Spleen (tissue), 11 donors: ENCODE data around the gene C20orf204. TPM values are rescaled to one million over a fixed set of nuclear protein-coding genes. Genes with fewer than 3 reads are reported as not detected.
A peak's percentile ranks its signal among the peaks of the same experiment; 100 is the strongest.

Experiments used
- DNase-seq: peaks from one replicate; pipeline ENCODE4 v3.0.0-alpha.2; 2020
- H3K27ac ChIP-seq, 8 donors: fragments of 200-600 bp; sonication (generic) in 7 of 8; 1 replicate in 4 of 8; 2 replicates in 4 of 8; pipeline versions ENCODE4 v1.5.0 to v1.8.0; 2016 to 2021; ENCODE audit warnings: inconsistent platforms in 4 of 8, mild to moderate bottlenecking in 4 of 8, moderate library complexity in 1 of 8
- H3K27me3 ChIP-seq, 7 donors: fragments of 200-600 bp; sonication (generic) in 6 of 7; replicated peaks in 1 of 7; 1 replicate in 4 of 7; 2 replicates in 3 of 7; pipeline versions ENCODE4 v1.5.0 to v1.8.0; 2016 to 2021; ENCODE audit warnings: inconsistent platforms in 3 of 7, mild to moderate bottlenecking in 1 of 7
- H3K36me3 ChIP-seq, 6 donors: fragments of 200-600 bp; sonication (generic) in 5 of 6; 1 replicate in 4 of 6; 2 replicates in 2 of 6; pipeline versions ENCODE4 v1.5.0 to v1.8.0; 2016 to 2021; ENCODE audit warnings: inconsistent platforms in 2 of 6
- H3K4me1 ChIP-seq, 6 donors: fragments of 200-600 bp; sonication (generic) in 5 of 6; 1 replicate in 3 of 6; 2 replicates in 3 of 6; pipeline versions ENCODE4 v1.5.0 to v1.8.0; 2016 to 2021; ENCODE audit warnings: inconsistent platforms in 3 of 6
- H3K4me3 ChIP-seq, 8 donors: fragments of 200-600 bp; sonication (generic) in 7 of 8; 1 replicate in 4 of 8; 2 replicates in 4 of 8; pipeline versions ENCODE4 v1.5.0 to v1.8.0; 2016 to 2021; ENCODE audit warnings: inconsistent platforms in 4 of 8, mild to moderate bottlenecking in 4 of 8, moderate library complexity in 2 of 8
- H3K9me3 ChIP-seq, 8 donors: fragments of 200-600 bp; sonication (generic) in 7 of 8; 1 replicate in 4 of 8; 2 replicates in 4 of 8; pipeline versions ENCODE4 v1.5.0 to v1.8.0; 2016 to 2021; ENCODE audit warnings: inconsistent platforms in 4 of 8
- POLR2A ChIP-seq, 3 donors: fragments of 450-650 bp; IDR thresholded peaks; one replicate each; pipeline ENCODE4 v1.5.1; 2017; ENCODE audit warnings: antibody characterized with exemption in 3 of 3, mild to moderate bottlenecking in 1 of 3
- POLR2AphosphoS5 ChIP-seq, 3 donors: sonication (generic); formaldehyde crosslinking; IDR thresholded peaks; one replicate each; pipeline ENCODE4 v1.5.1; 2017; ENCODE audit warnings: antibody characterized with exemption in 3 of 3
- WGBS, 5 donors: extraction: QIAGEN DNeasy Blood & Tissue Kit in 3 of 5; methylation state at CpG; one replicate each; pipeline versions ENCODE4 v1.1.5 to v1.1.7; 2013 to 2018; 5-methylcytosine and 5-hydroxymethylcytosine counted together
- intact Hi-C: fragments of 100-400 bp; cut with DNase I; formaldehyde crosslinking; loops from one replicate; pipeline ENCODE4 v1.15.0; 2023; ENCODE audit warnings: low total_unique reads
- polyA plus RNA-seq, 3 donors: library from polyadenylated mRNA; stranded (reverse); fragments of 200-250 nt; gene quantifications; one replicate each; pipeline ENCODE4 v1.2.1, GENCODE V29; 2013
- total RNA-seq, 7 donors: library from RNA; depleted of rRNA in 3 of 7; stranded (reverse); fragments of >200 nt in 3 of 7; fragmentation: NEBNext Ultra II Directional in 4 of 7; extraction: Animal tissue kit (Norgen Biotek cat#: 25700) in 4 of 7; gene quantifications; one replicate each; pipeline versions ENCODE4 v1.1.0 to v1.2.1, GENCODE V29; 2016 to 2021
- TF ChIP-seq, protein P1 (sequence below), 11 experiments: fragments of 200-600 bp in 7 of 11; fragments of 450-650 bp in 4 of 11; sonication (generic) in 4 of 11; IDR thresholded peaks in 8 of 11; conservative IDR thresholded peaks in 3 of 11; 1 replicate in 7 of 11; 2 replicates in 4 of 11; pipeline versions ENCODE4 v1.4.0 to v1.8.0; 2016 to 2021; ENCODE audit warnings: antibody characterized with exemption in 11 of 11, inconsistent platforms in 4 of 11, mild to moderate bottlenecking in 1 of 11
- donor health status: healthy with polysubstance abuse.
- donor health status: DM: no; HTN: no; CAD: no; lungs with moderate emphysema.
- donor health status: DM: no; HTN: no; CAD: no.
- donor health status: Bipolar disorder and iron deficiency.
- donor health status: healthy.
- donor health status: DM: no; HTN: no; CAD: no.
- donor health status: DM: yes; HTN: yes; CAD: no.

C20orf204 gene
- total and polyA plus RNA-seq, 10 donors, result 0.85 to 3.9 (median 1.9) TPM

DNA sequence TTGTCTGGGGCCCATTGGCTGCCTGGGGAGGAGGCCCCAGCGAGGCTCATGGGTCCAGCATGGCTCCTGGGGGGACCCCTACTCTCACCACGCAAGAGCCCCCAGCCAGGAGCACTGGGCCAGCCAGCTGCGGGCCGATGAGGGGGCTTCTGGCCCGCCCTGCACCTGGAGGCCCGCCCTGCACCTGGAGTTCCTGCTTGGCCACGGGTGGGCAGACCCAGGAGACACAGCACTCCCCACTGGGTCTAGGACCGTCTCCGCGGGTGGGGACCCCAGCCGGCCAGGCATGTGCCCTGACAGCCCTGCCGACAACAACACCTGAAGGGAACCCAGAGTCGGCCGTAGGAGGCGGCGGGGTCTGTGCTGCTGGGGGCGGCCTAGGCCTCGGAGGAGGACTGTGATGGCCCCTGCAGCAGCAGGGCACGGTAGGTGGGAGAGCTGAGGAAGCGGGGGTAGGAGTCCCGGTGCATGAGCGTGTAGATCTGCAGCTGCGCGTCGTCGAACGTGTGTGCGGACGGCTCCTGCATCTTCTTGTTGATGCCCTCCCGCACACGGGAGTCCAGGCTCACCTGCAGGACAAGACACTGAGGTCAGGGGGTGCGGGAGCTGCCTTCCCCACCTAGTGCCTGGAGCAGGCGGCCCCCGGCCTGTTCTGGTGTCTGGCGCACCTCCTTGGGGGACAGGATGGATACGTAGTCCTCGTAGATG, 37.6 kb downstream of the C20orf204 start:
- H3K27me3 ChIP-seq, result no peaks in the 10 kb centered on the region
- H3K4me1 ChIP-seq, result peaks cover 21 to 100% (median 77%) of the 10 kb centered on the region in 6 donors
- no peak for DNase-seq
- no peaks in the 10 kb centered on the region for H3K9me3 ChIP-seq
- peak overlapping the region in 3 of 8 donors; percentile 54 to 65 (median 58) for H3K27ac ChIP-seq
- 89 to 94% (median 91%) methylated on average over 25 to 37 of the region's 37 CpGs for WGBS, 5 donors
- no peak overlapping the region for H3K4me3 ChIP-seq
- intact Hi-C loops, result no loop called here
- TF ChIP-seq, protein P1, sequence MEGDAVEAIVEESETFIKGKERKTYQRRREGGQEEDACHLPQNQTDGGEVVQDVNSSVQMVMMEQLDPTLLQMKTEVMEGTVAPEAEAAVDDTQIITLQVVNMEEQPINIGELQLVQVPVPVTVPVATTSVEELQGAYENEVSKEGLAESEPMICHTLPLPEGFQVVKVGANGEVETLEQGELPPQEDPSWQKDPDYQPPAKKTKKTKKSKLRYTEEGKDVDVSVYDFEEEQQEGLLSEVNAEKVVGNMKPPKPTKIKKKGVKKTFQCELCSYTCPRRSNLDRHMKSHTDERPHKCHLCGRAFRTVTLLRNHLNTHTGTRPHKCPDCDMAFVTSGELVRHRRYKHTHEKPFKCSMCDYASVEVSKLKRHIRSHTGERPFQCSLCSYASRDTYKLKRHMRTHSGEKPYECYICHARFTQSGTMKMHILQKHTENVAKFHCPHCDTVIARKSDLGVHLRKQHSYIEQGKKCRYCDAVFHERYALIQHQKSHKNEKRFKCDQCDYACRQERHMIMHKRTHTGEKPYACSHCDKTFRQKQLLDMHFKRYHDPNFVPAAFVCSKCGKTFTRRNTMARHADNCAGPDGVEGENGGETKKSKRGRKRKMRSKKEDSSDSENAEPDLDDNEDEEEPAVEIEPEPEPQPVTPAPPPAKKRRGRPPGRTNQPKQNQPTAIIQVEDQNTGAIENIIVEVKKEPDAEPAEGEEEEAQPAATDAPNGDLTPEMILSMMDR (IDR thresholded peaks at IDR 0.05 in 8 of 11, conservative IDR thresholded peaks at IDR 0.05 in 3 of 11), result no peak
- TF ChIP-seq POLR2AphosphoS5 (IDR thresholded peaks at IDR 0.05), result peak; percentile 32 to 67 (median 49)
- peaks cover 0 to 68% (median 48%) of the 10 kb centered on the region in 6 donors for H3K36me3 ChIP-seq

DNA sequence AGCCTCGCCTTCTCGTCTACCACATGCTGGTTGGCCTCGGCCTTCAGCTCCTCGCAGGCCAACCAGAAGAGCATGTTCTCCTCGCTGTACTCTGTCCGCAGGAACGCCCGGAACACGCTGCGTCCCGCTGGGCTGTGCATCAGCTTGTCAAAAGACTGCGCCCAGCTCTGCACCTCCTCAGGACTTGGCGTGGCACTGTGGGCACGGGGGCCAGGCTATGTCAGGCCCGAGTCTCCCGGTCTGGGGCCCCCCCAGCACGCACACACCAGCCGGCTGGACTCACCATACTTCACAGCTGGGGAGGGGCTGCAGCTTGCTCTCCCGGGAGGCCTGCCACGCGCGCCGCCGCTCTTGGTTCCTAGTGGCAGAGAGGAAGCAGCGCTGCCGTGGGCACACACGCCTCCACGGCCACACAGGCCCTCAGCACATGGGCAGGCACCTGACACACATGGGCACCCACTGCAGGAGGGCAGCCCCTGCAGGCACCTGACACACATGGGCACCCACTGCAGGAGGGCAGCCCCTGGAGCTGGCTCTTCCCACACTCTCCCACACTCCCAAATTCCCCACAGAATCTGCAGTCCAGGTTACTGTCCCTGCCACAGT, 38.3 kb downstream of the C20orf204 start:
- DNase-seq, result no peak
- peak in 2 of 3 donors; percentile 43 to 74 for TF ChIP-seq POLR2AphosphoS5 (IDR thresholded peaks at IDR 0.05)
- TF ChIP-seq POLR2A (IDR thresholded peaks at IDR 0.05), result no peak
- TF ChIP-seq, protein P1 (IDR thresholded peaks at IDR 0.05 in 8 of 11, conservative IDR thresholded peaks at IDR 0.05 in 3 of 11), result no peak
- 77 to 87% (median 85%) methylated on average over 19 to 28 of the region's 28 CpGs for WGBS, 5 donors

DNA sequence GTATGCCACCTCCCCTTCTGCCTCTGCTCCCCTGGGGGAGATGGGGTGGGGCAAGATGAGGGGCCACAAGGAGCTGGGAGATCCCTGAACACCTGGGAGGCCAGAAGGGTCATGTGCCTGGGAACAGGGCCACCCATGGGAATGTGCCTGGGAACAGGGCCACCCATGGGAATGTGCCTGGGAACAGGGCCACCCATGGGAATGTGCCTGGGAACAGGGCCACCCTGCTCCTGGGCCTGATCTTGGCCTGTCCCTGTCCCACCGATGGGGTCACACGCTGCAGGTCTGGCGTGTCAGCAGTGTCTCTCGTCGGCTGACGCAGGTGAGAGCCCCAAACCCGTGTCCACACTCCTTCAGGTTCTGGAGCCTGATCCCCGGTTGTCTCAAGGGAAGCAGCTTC, 39.0 kb downstream of the C20orf204 start:
- Histone ChIP-seq H3K27me3 (no peaks in the 10 kb centered on the region), H3K27ac (peak overlapping the region in 3 of 8 donors; percentile 65 to 95 (median 93)), H3K9me3 (no peaks in the 10 kb centered on the region), H3K36me3 (peaks cover 0 to 68% (median 48%) of the 10 kb centered on the region in 6 donors), H3K4me1 (peaks cover 18 to 94% (median 70%) of the 10 kb centered on the region in 6 donors), H3K4me3 (no peak overlapping the region)
- TF ChIP-seq POLR2A (IDR thresholded peaks at IDR 0.05) (no peak), POLR2AphosphoS5 (IDR thresholded peaks at IDR 0.05) (peak in 2 of 3 donors; percentile 6 to 10)
- TF ChIP-seq, protein P1 (IDR thresholded peaks at IDR 0.05 in 8 of 11, conservative IDR thresholded peaks at IDR 0.05 in 3 of 11), result no peak
- intact Hi-C loops, result no loop called here
- WGBS, 5 donors, result 87 to 92% (median 92%) methylated on average over 8 of the region's 8 CpGs; no CpG with 5 or more reads in 1 of the 5 donors
- DNase-seq, result no peak

More for the DNA sequence above, 38.3 kb downstream of the C20orf204 start:
- Histone ChIP-seq H3K4me1 (peaks cover 18 to 100% (median 77%) of the 10 kb centered on the region in 6 donors), H3K27ac (peak overlapping the region in 4 of 8 donors; percentile 10 to 93 (median 42)), H3K4me3 (no peak overlapping the region), H3K27me3 (no peaks in the 10 kb centered on the region), H3K36me3 (peaks cover 0 to 68% (median 48%) of the 10 kb centered on the region in 6 donors), H3K9me3 (no peaks in the 10 kb centered on the region)
- intact Hi-C loops, result no loop called here

DNA sequence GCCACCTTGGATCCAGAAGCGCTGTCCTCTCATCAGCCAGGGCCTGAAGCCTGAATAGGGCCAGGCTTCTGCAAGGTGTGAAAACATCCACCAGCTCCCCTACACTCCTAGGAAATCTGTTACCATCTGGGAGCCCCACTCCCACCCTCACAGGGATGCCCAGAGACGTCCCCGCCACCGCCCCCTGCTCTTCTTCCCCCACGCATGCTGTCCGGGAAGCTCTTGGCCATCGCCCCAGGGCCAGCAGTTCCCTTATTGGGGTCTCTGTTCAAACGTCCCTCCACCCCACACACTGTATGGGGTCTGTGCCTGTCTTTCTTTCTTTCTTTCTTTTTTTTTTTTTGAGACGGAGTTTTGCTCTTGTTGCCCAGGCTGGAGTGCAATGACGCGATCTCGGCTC, 39.6 kb downstream of the C20orf204 start:
- no peaks in the 10 kb centered on the region for H3K9me3 ChIP-seq
- H3K4me3 ChIP-seq, result no peak overlapping the region
- intact Hi-C loops, result no loop called here
- no peak for DNase-seq
- H3K4me1 ChIP-seq, result peaks cover 18 to 94% (median 69%) of the 10 kb centered on the region in 6 donors
- TF ChIP-seq POLR2A (IDR thresholded peaks at IDR 0.05) (no peak), POLR2AphosphoS5 (IDR thresholded peaks at IDR 0.05) (no peak)
- TF ChIP-seq, protein P1 (IDR thresholded peaks at IDR 0.05 in 8 of 11, conservative IDR thresholded peaks at IDR 0.05 in 3 of 11), result no peak
- 84 to 91% (median 90%) methylated on average over 12 of the region's 12 CpGs for WGBS, 5 donors
- H3K27me3 ChIP-seq, result no peaks in the 10 kb centered on the region
- H3K27ac ChIP-seq, result peak overlapping the region in 3 of 8 donors; percentile 65 to 95 (median 93)
- peaks cover 0 to 64% (median 48%) of the 10 kb centered on the region in 6 donors for H3K36me3 ChIP-seq
